Esophagus muscularis mucosa (tissue), 4 donors: ENCODE data around the gene PPP6R3. TPM values are rescaled to one million over a fixed set of nuclear protein-coding genes. Genes with fewer than 3 reads are reported as not detected.

Experiments
- DNase-seq: peaks from one replicate; pipeline ENCODE4 v3.0.0-alpha.2; 2017; ENCODE audit errors: extremely low spot score
- H3K27ac ChIP-seq, 4 donors: fragments of 200-600 bp; sonication (generic); replicated peaks in 1 of 4; 1 replicate in 3 of 4; 2 replicates in 1 of 4; pipeline ENCODE4 v1.5.1; 2016 to 2019; ENCODE audit warnings: mild to moderate bottlenecking in 1 of 4
- H3K27me3 ChIP-seq, 4 donors: fragments of 200-600 bp; sonication (generic); one replicate each; pipeline versions ENCODE4 v1.5.1 to v1.6.0; 2016 to 2019
- H3K36me3 ChIP-seq, 4 donors: fragments of 200-600 bp; sonication (generic); one replicate each; pipeline ENCODE4 v1.5.1; 2016 to 2019
- H3K4me1 ChIP-seq, 4 donors: fragments of 200-600 bp; sonication (generic); one replicate each; pipeline ENCODE4 v1.5.1; 2016 to 2019
- H3K4me3 ChIP-seq, 4 donors: fragments of 200-600 bp; sonication (generic); 1 replicate in 2 of 4; 2 replicates in 2 of 4; pipeline ENCODE4 v1.5.1; 2016 to 2019; ENCODE audit warnings: mild to moderate bottlenecking in 4 of 4, moderate library complexity in 1 of 4
- H3K9me3 ChIP-seq, 4 donors: fragments of 200-600 bp; sonication (generic); 1 replicate in 3 of 4; 2 replicates in 1 of 4; pipeline ENCODE4 v1.5.1; 2016 to 2019
- CTCF ChIP-seq, 3 experiments: fragments of 200-600 bp in 2 of 3; fragments of 450-650 bp in 1 of 3; sonication (generic) in 2 of 3; IDR thresholded peaks; one replicate each; pipeline ENCODE4 v1.5.1; 2017 to 2019; ENCODE audit warnings: antibody characterized with exemption in 3 of 3, mild to moderate bottlenecking in 2 of 3, moderate library complexity in 1 of 3
- EP300 ChIP-seq: sonication (generic); formaldehyde crosslinking; IDR thresholded peaks from one replicate; pipeline ENCODE4 v1.6.1; 2017; ENCODE audit warnings: antibody characterized with exemption
- POLR2A ChIP-seq: fragments of 450-650 bp; IDR thresholded peaks from one replicate; pipeline ENCODE4 v1.6.1; 2017; ENCODE audit warnings: antibody characterized with exemption, moderate library complexity, mild to moderate bottlenecking, low read depth
- POLR2AphosphoS5 ChIP-seq, 2 donors: sonication (generic); formaldehyde crosslinking; IDR thresholded peaks; one replicate each; pipeline ENCODE4 v1.6.1; 2017; ENCODE audit warnings: antibody characterized with exemption in 2 of 2
- WGBS: methylation state at CpG from one replicate; pipeline ENCODE4 v1.1.5; 2018; 5-methylcytosine and 5-hydroxymethylcytosine counted together
- intact Hi-C: fragments of 100-400 bp; cut with DNase I; formaldehyde crosslinking; loops from one replicate; pipeline ENCODE4 v1.15.1; 2023
- total RNA-seq, 4 donors: library from RNA; depleted of rRNA; stranded (reverse); fragments of >200 nt; gene quantifications; one replicate each; pipeline versions ENCODE4 v1.1.0 to v1.2.1, GENCODE V29; 2016

PPP6R3 gene
- total RNA-seq, 4 donors from 2014 or later: 106 to 132 (median 116) TPM

- no peaks in the 10 kb centered on the region for H3K36me3 ChIP-seq
- H3K27me3 ChIP-seq: peaks cover 0 to 64% (median 0%) of the 10 kb centered on the region in 4 donors
- H3K27ac ChIP-seq: no peak overlapping the region
- no peak overlapping the region for H3K4me3 ChIP-seq
- intact Hi-C loops: no loop called here
- no peak for TF ChIP-seq CTCF (IDR thresholded peaks at IDR 0.05)
- H3K4me1 ChIP-seq: no peaks in the 10 kb centered on the region
- peaks cover 0 to 21% (median 10%) of the 10 kb centered on the region in 4 donors for H3K9me3 ChIP-seq
- DNase-seq: no peak
- 65% methylated on average over 7 of the region's 16 CpGs for WGBS
These were observed 191.6 kb downstream of the PPP6R3 start for GRCh38 chr11:68651985-68652682.

- Histone ChIP-seq H3K4me3 (no peak overlapping the region), H3K27ac (no peak overlapping the region), H3K9me3 (peaks cover 0 to 15% (median 4%) of the 10 kb centered on the region in 4 donors), H3K27me3 (peaks cover 0 to 58% (median 0%) of the 10 kb centered on the region in 4 donors), H3K36me3 (no peaks in the 10 kb centered on the region), H3K4me1 (no peaks in the 10 kb centered on the region)
- WGBS: 78% methylated on average over 9 of the region's 12 CpGs
- intact Hi-C loops: no loop called here
- DNase-seq: no peak
- TF ChIP-seq CTCF (IDR thresholded peaks at IDR 0.05) (no peak), EP300 (no peak), POLR2AphosphoS5 (IDR thresholded peaks at IDR 0.05) (no peak), POLR2A (no peak)
These were observed 192.2 kb downstream of the PPP6R3 start for GRCh38 chr11:68652683-68653156.

- intact Hi-C loops: no loop called here
- TF ChIP-seq POLR2A (no peak), EP300 (no peak), CTCF (IDR thresholded peaks at IDR 0.05) (no peak), POLR2AphosphoS5 (IDR thresholded peaks at IDR 0.05) (no peak)
- H3K36me3 ChIP-seq: no peaks in the 10 kb centered on the region
- no peak for DNase-seq
- no peak overlapping the region for H3K27ac ChIP-seq
- WGBS: 77% methylated on average over 18 of the region's 24 CpGs
- no peak overlapping the region for H3K4me3 ChIP-seq
- peaks cover 0 to 14% (median 4%) of the 10 kb centered on the region in 4 donors for H3K9me3 ChIP-seq
- peaks cover 0 to under 1% (median 0%) of the 10 kb centered on the region in 4 donors for H3K4me1 ChIP-seq
- H3K27me3 ChIP-seq: peaks cover 0 to 51% (median 0%) of the 10 kb centered on the region in 4 donors
These were observed 193.2 kb downstream of the PPP6R3 start for GRCh38 chr11:68653486-68654430.

GRCh38 chr11:68654978-68655377 is 194.4 kb downstream of the PPP6R3 start:
- intact Hi-C loops: no loop called here
- H3K4me1 ChIP-seq: peaks cover 0 to 9% (median 6%) of the 10 kb centered on the region in 4 donors
- DNase-seq: no peak
- TF ChIP-seq POLR2AphosphoS5 (IDR thresholded peaks at IDR 0.05) (no peak), CTCF (IDR thresholded peaks at IDR 0.05) (no peak), EP300 (no peak), POLR2A (no peak)
- no peak overlapping the region for H3K27ac ChIP-seq
- 92% methylated on average over 8 of the region's 8 CpGs for WGBS
- peaks cover 0 to 14% (median 4%) of the 10 kb centered on the region in 4 donors for H3K9me3 ChIP-seq
- peaks cover 0 to 46% (median 0%) of the 10 kb centered on the region in 4 donors for H3K27me3 ChIP-seq
- no peaks in the 10 kb centered on the region for H3K36me3 ChIP-seq
- no peak overlapping the region for H3K4me3 ChIP-seq
